Ureter (tissue), 1 donor: ENCODE data around the gene SEMA5B. TPM values are rescaled to one million over a fixed set of nuclear protein-coding genes. Genes with fewer than 3 reads are reported as not detected.

ENCODE experiments used
- DNase-seq: peaks from one replicate; pipeline ENCODE4 v3.0.0-alpha.2; 2020; ENCODE audit warnings: low spot score
- total RNA-seq: library from RNA; stranded (reverse); gene quantifications from one replicate; pipeline ENCODE4 v1.2.4, GENCODE V29; 2023
- donor health status: DM: yes; HTN: yes; CAD: no.

Gene SEMA5B
- total RNA-seq, 1 donor from 2014 or later = 2.3 TPM

DNA sequence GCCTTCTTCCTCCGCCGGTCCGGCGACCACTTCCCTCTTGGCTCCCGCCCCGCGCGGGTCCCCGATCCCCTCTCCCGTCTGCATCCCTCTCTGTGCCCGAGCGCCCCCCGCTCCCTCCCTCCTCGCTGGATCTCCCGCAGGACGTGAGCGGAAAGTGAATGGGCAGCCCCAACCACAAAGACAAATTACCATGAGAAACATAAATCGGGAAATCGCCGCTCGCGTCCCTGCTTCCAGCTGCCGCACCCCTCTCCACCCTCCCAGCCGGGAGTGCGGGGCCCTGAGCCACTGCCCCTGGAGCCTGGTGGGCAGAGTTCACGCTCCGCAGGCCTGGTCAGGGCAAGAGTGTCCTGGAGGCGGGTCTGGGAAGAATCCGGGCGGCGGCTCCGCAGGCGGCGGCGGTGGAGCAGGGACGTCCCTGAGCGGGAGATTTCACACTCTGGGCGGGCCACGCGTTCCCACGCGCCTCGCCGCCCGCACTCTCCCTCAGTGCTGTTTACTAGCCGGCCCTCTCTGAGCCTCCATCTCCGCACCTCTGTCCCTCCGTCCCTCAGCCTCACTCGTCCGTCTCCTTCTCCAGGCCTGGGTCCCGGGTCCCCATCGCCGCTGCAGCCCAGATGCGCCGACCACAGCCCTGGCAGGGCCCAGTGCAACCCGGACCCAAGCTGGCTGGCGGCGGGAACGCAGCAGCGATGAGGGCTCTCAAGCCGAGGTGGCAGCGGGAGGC, 835 bp downstream of the SEMA5B start:
- peak; percentile 46 for DNase-seq

DNA sequence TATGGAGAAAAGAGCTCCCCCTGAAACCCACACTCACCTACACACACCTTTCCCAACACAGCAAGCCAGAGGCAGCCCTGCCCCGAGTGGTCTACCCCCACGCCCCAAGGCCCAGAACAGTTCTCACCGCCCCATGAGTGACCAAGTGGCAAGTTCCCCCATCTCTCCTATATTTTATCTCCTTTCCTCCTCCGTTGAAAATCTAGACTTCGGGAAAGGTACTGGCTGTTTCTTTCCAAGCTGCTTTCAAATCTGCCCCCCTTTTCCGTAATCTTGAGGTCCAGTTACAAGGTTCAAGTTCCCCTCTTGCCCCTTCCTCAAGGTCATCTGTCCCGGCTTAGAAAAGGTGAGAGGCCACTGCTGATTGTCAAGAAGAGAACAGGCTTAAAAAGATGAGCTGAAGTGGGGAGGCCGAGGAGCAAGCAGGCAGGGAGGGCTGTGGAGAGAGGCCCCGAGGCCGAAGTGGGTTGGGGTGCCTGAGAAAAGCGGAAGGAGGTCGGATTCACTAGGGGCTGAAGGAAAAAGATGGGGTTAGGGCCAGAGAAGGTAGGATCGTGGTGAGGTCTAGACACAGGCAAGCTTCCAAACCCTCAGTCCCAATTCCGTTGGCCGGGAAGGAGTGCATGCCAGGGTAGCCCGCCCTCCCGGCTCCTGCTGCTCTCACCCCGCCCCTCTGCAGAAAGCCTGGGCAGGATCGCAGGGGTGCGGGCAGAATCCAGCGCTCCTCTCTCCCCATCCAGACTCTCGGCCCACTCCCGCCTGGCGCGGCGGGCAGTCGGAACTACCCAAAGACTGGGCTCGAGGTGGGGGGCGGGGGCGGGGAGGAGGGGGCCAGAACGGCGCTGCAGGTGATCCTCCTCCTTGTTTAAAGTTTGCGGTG, 1.7 kb downstream of the SEMA5B start:
- DNase-seq = no peak

DNA sequence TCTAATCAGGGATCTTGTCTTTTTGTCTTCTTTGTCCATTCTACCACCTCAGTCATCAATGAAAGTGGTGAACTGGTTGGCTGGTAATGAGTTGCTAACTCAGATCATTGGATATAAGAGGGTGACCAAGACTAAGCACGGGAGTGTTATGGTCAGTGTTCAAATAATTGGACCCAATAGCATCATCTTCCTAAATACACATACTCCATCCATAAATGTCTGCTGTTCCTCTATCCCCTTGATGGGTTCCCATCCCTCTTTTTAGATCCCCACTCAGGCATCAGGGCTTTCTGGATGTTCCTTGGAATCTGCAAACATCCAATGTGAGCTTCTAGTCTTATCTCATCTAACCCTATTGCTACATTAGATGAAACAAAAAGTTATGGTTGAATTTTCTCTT, 3.5 kb downstream of the SEMA5B start:
- no peak for DNase-seq

DNA sequence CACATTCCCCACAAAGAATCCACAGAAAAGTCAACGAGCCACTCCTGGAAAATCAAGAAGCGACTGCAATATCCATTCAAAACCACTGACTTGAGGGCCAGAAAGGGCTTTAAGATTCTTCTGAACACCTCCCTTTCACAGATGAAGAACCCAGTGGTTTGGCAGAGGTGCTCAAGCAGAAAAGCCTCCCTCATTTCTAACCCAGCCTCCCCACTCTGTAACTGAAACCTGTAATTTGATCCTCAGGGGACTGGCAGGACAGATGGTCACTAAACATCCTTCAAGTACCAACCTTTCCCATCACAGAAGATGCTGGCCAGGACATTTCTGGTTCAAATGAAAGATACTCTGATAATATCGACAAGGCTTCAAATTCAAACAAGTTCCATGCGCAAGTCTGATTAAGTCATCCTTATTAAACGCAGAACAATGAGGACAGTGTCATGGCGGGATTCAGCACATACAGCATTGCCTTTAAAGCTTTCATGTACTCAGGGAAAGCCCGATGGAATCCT, 5.5 kb downstream of the SEMA5B start:
- no peak for DNase-seq

DNA sequence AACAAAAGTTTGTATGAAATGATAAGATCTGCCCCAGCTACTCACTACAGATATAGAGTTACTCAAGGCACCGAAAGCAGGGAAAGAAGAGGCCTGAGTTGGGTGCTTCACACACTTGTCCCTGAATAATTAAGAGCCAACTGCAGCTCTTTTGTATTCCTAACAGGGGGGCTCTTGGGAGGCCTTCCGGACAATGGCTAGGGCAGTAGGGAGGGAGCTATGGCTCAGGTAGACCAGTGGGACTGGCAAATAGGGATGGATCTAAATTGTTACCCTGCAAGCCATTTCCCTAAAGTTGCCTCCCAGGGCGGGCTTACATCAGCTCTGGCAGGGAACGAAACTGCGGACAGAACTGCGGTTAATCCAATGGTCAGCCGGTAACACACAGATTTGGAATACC, 6.2 kb downstream of the SEMA5B start:
- no peak for DNase-seq

DNA sequence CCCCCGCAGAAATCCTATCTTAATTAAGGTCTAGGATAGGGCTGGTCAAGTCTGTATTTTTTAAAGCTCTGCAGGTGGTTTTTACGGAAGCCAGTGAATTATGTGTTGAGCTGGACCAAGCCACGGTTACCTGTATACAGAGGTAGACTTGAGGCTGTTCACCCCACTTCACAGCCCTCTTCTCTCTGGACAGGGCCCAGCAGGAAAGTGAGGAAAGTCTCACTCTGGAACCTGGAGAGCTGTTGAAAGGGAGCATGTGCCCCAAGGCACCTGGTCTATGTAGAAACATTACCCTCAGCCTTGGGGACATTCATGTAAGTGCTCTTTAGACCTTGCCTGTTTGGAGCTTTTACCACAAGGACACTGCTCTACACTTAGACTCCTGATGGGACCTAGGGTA, 6.9 kb downstream of the SEMA5B start:
- DNase-seq = no peak

DNA sequence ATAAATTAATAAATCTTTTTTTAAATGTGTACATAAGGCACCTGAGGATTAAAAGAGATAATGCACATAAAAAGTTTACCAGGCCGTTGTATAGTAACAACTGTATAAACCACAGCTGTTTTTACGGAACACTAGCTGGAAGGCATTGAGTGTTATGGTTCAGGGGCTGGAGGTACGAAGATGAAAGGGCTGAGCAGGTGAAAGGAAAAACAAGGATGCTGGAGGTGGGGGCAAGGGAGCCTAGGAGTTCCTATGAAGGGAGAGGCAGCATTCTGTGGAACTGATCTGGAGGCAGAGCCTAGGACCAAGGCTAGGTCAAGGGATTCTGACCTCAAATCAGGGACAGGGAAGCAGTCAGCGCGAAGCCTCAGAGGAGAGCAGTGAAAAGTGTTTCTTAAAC, 8.0 kb downstream of the SEMA5B start:
- DNase-seq = no peak

DNA sequence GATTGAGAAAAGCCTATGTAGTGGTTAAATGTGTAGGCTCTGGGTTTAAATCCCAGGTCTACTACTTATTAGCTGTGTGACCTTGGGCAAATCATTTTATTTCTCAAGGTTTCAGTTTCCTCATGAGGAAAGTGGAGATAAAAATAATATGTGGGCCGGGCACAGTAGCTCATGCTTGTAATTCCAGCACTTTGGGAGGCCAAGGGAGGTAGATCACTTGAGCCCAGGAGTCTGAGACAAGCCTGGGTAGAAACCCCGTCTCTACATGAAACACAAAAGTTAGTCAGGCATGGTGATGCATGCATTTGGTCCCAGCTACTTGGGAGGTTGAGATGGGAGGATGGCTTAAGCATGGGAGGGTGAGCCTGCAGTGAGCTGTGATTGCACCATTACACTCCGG, 8.4 kb downstream of the SEMA5B start:
- no peak for DNase-seq

DNA sequence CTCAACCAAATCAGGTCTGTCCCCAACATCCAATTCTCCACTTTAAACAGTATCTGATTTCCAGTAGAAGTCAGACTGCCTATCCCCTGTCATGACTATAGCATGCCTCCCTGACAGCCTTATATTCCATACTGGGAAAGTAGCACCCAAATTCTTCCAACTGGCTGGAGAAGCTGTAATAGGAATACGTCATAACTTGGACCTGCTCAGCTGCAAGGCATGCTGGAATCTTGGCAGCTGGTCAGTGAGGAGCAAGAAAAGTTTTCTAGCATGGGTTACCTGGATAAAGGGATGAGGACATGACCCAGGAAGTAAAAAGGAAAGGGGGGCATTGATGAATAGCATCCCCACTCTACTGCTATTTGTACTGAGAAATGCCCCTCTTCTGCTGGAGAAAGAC, 8.9 kb downstream of the SEMA5B start:
- no peak for DNase-seq

DNA sequence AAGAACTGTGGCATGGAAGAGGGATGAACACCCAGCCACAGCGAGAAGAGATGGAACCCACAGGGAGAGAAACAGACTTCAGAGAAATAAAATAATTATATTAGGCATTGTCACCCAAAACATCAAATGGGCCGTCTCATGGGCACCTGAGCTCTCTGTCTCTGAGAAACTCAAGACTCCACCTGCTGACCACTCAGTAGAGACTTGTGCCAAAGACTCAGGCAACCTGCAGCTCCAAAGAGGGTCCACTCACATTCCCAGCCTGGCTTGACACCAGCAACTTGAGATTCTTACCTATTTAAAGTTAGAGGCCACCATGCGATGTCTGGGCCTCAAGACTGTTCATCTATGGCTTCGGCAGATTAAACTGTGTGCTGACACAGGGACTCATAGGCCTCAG, 12.0 kb downstream of the SEMA5B start:
- DNase-seq = no peak

DNA sequence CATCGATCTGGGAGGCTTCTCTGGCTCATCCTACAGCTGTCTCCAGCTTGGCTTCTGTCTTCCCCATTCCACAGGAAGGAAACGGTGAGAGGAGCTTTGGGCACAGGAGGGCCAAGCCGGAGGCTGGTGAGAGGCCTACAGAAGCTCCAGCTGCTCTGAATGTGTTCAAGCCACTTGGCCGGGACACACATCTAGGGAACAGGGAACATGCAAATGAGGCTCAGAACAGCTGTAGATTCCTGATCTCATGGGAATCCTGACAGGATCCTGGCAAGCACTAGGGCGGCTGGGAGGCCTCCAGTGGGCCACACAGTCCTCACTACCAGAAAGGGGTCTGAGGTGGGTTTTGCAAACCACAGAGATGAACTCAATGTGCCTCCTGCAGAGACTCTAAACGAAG, 13.7 kb downstream of the SEMA5B start:
- DNase-seq = no peak

DNA sequence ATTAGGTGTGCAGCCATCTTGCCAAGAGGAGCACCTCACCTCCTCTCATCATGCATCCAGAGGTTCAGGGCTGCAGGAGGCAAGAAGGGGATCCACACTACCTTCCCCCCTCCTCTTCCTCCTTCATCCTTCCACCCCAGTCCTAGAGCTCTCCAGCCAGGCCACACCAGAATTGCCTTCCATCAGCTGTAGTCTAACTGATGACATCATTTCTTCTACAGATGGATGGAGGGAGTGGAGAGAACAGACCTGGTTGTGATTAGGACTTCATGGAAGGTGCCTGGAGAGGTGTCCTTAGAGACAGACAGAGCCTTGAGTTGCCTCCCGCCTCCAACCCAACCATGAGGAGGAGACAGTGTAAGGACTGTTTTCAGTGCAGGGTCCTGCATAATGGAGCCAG, 14.9 kb downstream of the SEMA5B start:
- DNase-seq = no peak

DNA sequence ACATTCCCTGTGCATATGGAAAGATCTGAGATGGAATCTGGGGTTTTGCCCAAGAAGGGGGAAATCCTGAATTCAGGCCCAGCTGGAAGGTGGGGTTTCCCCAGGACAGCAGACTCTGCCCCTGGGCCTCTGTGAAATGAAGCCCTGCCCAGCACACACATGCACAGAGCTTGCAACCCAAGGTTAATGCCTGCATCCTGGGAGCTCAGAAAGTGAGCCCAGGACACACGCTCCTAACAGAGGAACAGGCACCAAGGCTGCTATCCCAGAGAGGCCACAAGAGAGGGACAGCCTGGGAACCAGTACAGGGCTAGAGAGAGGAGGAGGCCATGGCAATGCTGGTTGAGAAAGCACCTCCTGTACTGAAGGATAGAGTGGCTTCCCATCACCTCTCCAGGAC, 16.1 kb downstream of the SEMA5B start:
- DNase-seq = no peak

DNA sequence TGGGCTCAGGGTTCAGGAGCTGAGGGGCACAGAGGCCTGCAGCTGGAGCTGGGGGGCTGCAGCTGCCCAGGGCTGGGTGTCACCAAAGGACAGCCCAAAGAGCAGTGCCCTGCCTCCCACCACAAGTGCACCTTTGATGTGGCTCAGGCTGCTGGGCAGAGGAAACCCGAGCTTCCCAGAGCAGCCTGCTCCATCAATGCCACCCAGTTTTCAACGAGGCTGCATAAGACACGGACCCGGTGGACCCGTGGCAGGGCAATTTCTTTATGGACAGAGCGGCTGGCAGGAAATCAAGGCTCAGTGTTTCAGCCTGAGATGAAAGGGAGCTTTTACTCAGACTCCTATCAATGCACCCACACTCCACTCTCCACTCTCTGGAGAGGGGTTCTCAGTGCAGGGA, 18.7 kb downstream of the SEMA5B start:
- no peak for DNase-seq

DNA sequence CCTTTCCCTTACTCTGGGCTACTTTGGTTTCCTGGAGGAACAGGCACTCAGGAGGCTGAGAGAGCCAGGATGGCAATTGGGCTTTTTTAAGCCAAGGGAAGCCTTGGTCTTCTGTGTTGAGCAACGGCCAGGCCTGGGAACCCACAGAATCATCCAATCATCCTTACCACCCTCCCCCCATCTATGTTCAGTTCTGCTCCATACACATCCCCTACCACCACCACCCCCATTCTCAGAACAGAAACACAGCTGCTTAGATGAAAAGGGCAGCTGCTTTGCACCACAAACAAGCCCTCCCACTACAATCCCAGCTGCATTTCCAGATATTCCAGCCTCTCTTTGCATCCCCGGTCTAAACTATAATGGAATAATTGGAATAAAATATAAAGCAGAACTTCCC, 21.0 kb downstream of the SEMA5B start:
- no peak for DNase-seq

DNA sequence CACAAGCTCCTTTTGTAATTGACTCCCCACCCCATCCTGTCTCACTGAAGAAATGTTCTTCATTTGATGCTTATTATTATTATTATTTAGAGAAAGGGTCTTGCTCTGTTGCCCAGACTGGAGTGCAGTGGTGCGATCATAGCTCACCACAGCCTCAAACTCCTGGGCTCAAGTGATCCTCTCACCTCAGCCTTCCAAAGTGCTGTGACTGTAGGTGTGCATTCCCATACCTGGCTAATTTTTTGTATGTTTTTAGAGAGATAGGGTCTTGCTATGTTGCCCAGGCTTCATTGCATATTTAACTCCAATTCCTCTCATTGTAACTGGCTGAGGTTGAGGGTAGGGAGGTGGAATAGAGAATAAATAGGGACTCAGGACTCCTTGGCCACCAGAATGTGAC, 22.3 kb downstream of the SEMA5B start:
- no peak for DNase-seq

DNA sequence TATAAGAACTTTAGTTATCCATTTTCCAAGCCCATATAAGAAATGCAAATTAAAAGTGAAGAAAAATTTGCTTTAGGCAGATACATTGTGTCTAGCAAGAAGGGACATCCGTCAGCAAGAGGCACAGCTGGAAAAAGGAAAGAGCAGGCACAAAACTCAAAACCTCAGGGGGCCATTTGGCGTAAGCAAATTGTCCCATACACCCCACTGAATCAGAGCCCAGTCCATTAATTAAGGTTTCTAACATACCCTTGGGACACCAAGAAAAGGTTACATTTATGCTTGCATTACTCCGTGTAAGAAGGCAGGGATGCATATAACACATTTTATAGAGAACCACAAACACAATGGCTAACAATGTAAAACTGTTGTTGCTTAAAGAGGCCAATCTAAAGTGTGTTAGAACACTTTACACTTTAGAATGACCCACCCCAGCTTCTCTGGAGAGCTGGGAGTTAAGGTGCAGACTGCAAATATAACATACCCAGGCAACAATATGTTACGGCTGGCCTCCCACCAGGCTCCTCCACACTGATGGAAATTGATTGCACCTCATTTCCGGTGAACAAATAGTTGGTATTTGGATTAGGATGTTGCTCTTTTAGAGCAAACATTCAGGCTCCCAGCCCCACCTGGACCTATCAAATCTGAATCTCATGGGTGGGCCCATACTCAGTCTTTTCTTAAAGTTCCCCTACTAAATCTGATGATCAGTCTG, 23.2 kb downstream of the SEMA5B start:
- no peak for DNase-seq

DNA sequence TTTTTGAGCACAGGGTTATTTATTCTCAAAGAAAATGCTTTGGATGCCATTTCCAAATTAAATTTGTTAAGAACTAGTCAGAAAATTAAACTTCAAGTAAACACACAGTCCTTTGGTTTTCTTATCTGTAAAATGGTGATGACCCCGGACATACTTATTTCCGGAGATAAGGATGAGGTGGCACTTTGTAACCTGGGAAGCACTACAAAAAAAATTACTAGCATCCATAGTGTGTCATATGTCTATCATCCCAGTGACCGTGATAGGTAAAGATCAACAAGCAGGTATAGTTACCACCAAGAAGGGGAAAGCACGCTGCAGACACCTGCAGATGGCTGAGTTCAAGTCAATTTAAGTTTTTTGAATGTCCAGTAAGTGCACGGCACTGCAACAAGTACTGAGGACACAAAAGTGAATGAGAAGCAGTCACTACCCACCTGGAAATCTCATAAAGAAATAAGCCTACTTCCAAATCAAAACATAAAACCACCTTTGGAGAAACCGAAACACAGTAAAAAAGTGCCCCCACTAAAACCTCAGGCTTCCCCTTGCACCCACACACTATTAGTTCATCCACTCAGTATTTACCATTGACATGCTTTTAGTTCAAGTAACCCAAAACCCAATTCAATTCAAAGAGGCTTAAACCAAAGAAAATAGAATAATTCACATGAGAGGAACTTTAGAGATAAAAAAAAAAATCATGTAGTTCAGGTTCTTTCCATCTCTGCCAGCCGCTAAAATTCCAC, 24.6 kb downstream of the SEMA5B start:
- no peak for DNase-seq

DNA sequence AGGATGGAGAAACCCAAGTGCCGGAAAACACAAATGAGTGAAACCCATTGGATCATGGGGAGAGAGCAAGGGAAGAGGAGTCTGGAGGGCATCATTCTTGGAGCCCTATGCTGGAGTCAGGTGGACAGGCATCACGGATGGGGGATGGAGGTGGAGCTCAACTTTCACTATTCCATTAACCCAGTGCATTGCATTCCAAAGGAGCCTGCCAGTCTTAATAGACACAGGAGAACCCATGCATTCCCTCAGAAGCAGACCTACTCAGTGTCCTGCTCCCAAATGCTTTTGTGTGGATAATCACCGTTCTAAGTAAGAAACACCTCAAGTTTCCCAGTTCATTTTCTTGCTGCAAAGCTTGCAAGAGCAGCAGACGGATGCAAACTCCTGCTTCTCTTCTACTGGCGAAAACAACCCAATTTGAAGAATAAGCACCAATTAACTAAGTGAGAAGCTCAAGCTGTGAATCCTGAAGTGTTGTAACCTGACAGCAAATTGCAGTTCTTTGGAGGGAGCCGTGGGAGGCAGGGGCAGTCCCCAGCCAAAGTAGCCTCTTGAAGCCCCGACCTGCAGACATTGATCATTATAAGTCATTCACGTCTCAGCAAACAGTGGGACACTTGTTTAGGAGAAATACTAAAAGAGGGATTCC, 25.3 kb downstream of the SEMA5B start:
- no peak for DNase-seq

DNA sequence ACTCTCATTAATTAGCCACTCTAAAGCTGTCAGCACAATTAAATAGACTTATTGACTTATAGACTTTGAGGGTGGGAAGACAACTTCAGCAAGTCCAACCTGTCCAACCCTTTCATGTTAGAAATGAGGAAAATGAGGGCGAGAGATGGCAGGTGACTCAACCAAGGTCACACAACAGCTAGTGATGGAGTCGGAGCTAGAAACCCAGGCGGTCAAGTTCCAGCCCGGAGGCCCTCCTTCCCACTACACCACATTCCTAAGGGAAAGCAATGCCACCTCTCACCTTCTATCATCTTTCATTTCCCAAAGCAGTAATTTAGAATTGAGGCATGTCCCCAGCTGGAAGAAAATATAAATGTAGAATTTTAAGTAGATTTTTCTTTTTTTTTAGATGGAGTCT, 28.7 kb downstream of the SEMA5B start:
- DNase-seq = no peak

DNA sequence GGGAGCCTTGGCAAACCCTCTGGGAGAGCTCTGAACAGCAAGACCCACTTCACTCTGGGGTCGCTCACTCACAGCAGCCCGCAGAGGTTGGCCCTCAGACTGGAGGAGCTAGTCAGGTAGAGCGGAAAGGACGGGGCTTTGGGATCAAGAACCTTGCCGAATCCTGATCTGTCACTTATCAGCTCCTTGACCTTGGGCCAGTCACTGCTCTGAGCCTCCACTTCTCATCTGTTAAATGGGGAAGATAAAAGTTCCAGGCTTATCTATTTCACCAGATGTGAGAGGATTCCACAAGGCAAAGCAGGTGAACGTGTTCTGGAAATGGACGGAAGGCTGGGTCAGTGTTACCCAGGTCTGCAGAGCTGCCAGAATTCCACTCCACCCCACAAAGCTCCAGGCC, 29.4 kb downstream of the SEMA5B start:
- DNase-seq = no peak
